Epidermal melanocyte (primary cell): ENCODE results near the gene ARPC1A.
"Not testable (repeated sequence)": the region's sequence is repeated elsewhere in the genome, so short reads cannot be mapped to it uniquely, and the experiment has no call there.

Source experiments
- DNase-seq: peaks from one replicate; pipeline ENCODE4 v3.0.0; 2011; ENCODE audit warnings: low spot score; ENCODE audit not compliant: insufficient read length

Gene ARPC1A

DNA sequence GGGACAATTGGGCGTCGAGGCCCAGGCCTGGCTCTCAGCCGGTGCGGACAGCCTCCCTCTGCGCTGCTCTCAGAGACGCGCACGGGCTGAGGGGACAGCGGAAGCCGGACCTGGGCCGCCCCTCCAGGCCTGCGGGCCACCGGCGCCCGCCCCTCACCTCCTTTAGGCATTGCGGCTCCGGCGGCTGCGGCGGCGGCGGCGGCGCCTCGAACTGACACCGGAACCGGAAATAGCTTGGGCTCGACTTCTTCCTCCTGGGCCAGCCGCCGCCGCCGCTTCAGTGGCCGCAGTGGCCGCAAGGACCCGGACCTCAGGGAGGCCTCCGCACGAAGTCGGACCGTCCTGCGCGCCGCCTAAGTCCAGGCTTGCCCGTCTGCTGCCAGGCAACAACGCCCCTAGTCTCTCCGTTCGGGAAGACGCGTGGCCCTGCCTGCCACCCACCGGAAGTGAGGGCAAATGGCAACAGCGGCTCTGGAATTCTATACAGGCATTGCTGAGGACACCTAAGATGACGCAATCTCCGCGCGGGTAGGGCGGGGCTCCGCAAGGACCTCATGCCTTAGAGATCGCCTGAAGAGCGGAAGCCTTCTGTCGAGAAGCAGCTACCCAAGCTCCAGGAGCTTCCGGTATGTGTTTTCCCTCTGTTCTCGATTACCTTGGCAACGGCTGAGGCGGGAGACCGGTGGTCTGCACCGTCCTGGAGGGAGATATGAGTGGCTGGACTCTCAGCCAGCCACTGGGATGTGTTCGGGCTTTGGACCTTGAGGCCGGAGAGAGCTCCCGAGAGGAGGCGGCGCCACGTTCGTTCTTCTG, 82.9 kb downstream of the ARPC1A start, which contains the start of the genes BUD31 and PDAP1:
BUD31 (plus strand) TSS at position 591 of the 813 bp plus-strand sequence. CDS start 2,124 bp downstream, outside the sequence.
PDAP1 (minus strand) TSS at position 219 of the 813 bp plus-strand sequence; CDS start at position 170, 49 bp downstream.
- DNase-seq = peak; percentile 97

DNA sequence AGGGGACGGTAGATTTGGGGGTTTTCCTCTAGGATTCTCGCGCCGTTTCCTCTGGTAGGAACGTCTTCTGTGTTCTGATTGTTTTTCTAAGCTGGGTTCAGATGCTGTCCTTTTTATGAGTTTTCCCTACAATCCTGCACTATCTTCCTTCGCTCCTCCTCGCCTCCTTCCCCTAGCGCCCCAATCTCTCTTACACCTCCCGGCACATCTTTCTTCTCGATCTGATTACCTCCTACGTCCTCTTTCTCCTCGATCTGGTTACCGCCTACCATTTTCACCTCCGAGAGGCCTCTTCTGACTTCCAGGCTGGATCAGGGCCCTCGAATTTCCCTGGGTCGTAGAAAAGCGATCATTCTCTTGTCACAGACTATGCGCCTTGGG, 83.5 kb downstream of the ARPC1A start:
- DNase-seq = no peak

DNA sequence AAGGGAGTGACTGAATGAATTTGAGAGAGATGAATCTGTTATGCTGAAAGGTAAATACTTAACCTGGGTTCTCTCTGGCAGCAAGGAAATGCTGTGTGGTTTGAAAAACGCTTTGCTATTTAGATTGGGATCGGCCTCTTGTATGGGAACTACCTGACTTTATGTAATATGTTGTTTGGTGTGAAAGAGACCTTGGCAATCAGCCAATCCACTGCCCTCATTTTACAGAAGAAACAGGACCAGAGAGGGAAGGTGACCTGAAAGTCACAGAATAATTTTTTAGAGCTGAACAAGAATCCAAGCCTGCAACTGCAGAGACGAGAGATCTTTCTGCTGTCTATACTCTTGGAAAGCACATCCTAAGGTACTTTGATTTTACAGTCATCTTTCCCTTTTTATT, 84.1 kb downstream of the ARPC1A start:
- DNase-seq = no peak

DNA sequence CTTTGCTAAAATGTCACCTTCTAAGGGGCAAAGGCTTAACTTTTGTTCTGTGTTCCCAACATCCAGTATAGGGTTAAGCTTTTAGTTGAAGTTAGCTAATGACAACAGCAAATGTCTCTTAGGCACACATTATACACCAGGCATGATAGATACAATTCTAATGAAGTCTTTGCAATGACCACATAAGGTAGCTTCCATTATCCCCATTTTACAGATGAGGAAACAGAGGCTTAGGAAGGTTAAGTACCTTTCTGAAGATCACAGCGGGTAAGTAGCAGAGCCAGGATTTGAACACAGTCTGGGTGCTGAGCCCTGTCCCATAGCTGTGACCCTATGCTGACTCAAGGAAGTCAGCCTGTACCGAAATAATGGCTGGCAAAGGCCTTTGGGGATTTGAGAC, 84.9 kb downstream of the ARPC1A start:
- no peak for DNase-seq

DNA sequence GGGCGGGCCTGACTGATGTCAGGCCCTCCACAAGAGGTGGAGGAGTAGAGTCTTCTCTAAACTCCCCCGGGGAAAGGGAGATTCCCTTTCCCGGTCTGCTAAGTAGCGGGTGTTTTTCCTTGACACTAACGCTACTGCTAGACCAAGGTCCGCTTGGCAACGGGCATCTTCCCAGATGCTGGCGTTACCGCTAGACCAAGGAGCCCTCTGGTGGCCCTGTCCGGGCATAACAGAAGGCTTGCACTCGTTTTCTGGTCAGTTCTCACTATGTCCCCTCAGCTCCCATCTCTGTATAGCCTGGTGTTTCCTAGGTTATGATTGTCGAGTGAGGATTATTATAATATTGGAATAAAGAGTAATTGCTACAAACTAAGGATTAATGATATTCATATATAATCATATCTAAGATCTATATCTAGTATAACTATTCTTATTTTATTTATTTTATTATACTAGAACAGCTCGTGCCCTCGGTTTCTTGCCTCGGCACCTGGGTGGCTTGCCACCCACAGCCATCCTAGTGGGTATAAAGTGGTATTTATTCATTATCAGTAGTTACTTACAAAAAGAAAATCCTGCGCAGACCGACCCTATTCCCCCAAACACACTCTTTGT, 89.9 kb downstream of the ARPC1A start:
- not testable (repeated sequence) for DNase-seq
